ENCODE measurements around the gene FEZ2. TPM values are rescaled to one million over a fixed set of nuclear protein-coding genes. Genes with fewer than 3 reads are reported as not detected.

Gene FEZ2
- total RNA-seq, 5 donors from 2014 or later (not counting 1 experiment from before 2014, with no cell fraction given), result 11.0 to 17.3 (median 12.8) TPM

- H3K9me3 Mint-ChIP-seq, result no peaks in the 10 kb centered on the region
- WGBS (ENCODE audit: insufficient coverage), result 100% methylated on average over 1 of the region's 4 CpGs
- no peak for ATAC-seq (replicated peaks in 1 of 4)
- H3K4me1 Mint-ChIP-seq, result no peaks in the 10 kb centered on the region
- ChIA-PET CTCF (no interaction called here), POLR2A (no interaction called here)
- H3K27ac Mint-ChIP-seq, result no peak overlapping the region
- H3K36me3 ChIP-seq (ENCODE audit: control insufficient read depth in 2 of 2, extremely low read depth in 1 of 2, insufficient read depth in 1 of 2, low read length in 1 of 2), result peaks cover 0 to 4% of the 10 kb centered on the region in 2 donors
- no peak for DNase-seq
- no peak overlapping the region for H3K4me3 ChIP-seq (ENCODE audit: control insufficient read depth in 1 of 2, extremely low read depth in 1 of 2, low read length in 1 of 2)
- no peaks in the 10 kb centered on the region for H3K27me3 Mint-ChIP-seq
- H3K27me3 ChIP-seq (replicated peaks in 1 of 2; ENCODE audit: control insufficient read depth in 2 of 2, extremely low read depth in 1 of 2, insufficient read depth in 2 of 2, low read length in 1 of 2), result no peaks in the 10 kb centered on the region
- no peak overlapping the region for H3K27ac ChIP-seq (ENCODE audit: low read length)
- no peaks in the 10 kb centered on the region for H3K4me1 ChIP-seq (ENCODE audit: control insufficient read depth in 1 of 2, extremely low read depth in 1 of 2, insufficient read depth in 2 of 2, low read length in 2 of 2)
- H3K9me3 ChIP-seq, result no peaks in the 10 kb centered on the region
- H3K36me3 Mint-ChIP-seq, result peaks cover 22% of the 10 kb centered on the region
- H3K4me3 Mint-ChIP-seq, result no peak overlapping the region
These were observed 55.9 kb downstream of the FEZ2 start for GRCh38 chr2:36541891-36542595.

- Histone ChIP-seq H3K4me3 (ENCODE audit: control insufficient read depth in 1 of 2, extremely low read depth in 1 of 2, low read length in 1 of 2) (no peak overlapping the region), H3K27me3 (replicated peaks in 1 of 2; ENCODE audit: control insufficient read depth in 2 of 2, extremely low read depth in 1 of 2, insufficient read depth in 2 of 2, low read length in 1 of 2) (no peaks in the 10 kb centered on the region), H3K36me3 (ENCODE audit: control insufficient read depth in 2 of 2, extremely low read depth in 1 of 2, insufficient read depth in 1 of 2, low read length in 1 of 2) (peaks cover 0 to 4% of the 10 kb centered on the region in 2 donors), H3K27ac (ENCODE audit: low read length) (no peak overlapping the region), H3K4me1 (ENCODE audit: control insufficient read depth in 1 of 2, extremely low read depth in 1 of 2, insufficient read depth in 2 of 2, low read length in 2 of 2) (no peaks in the 10 kb centered on the region), H3K9me3 (no peaks in the 10 kb centered on the region)
- POLR2A ChIA-PET, result no interaction called here
- no peaks in the 10 kb centered on the region for H3K27me3 Mint-ChIP-seq
- H3K27ac Mint-ChIP-seq, result no peak overlapping the region
- CTCF ChIA-PET, result no interaction called here
- peaks cover 18% of the 10 kb centered on the region for H3K36me3 Mint-ChIP-seq
- 78% methylated on average over 5 of the region's 11 CpGs for WGBS (ENCODE audit: insufficient coverage)
- no peaks in the 10 kb centered on the region for H3K9me3 Mint-ChIP-seq
- DNase-seq, result no peak
- no peak overlapping the region for H3K4me3 Mint-ChIP-seq
- no peaks in the 10 kb centered on the region for H3K4me1 Mint-ChIP-seq
- ATAC-seq (replicated peaks in 1 of 4), result no peak
These were observed 56.8 kb downstream of the FEZ2 start for GRCh38 chr2:36540986-36541754.

- CTCF ChIA-PET, result no interaction called here
- ATAC-seq (replicated peaks in 1 of 4) (no peak), DNase-seq (no peak)
- H3K4me1 Mint-ChIP-seq, result peaks cover 0 to 2% (median 0%) of the 10 kb centered on the region in 3 donors
- H3K9me3 Mint-ChIP-seq, result peaks cover 0 to 2% (median 0%) of the 10 kb centered on the region in 3 donors
- H3K36me3 Mint-ChIP-seq, result peaks cover 11% of the 10 kb centered on the region
- H3K4me1 ChIP-seq (ENCODE audit: control insufficient read depth in 1 of 2, extremely low read depth in 1 of 2, insufficient read depth in 2 of 2, low read length in 2 of 2), result no peaks in the 10 kb centered on the region
- H3K36me3 ChIP-seq (ENCODE audit: control insufficient read depth in 2 of 2, extremely low read depth in 1 of 2, insufficient read depth in 1 of 2, low read length in 1 of 2), result no peaks in the 10 kb centered on the region
- H3K4me3 ChIP-seq (ENCODE audit: control insufficient read depth in 1 of 2, extremely low read depth in 1 of 2, low read length in 1 of 2), result no peak overlapping the region
- H3K27ac Mint-ChIP-seq, result no peak overlapping the region
- H3K9me3 ChIP-seq, result no peaks in the 10 kb centered on the region
- no peaks in the 10 kb centered on the region for H3K27me3 Mint-ChIP-seq
- no peak overlapping the region for H3K4me3 Mint-ChIP-seq
- WGBS (ENCODE audit: insufficient coverage), result 94% methylated on average over 7 of the region's 7 CpGs
- no peak overlapping the region for H3K27ac ChIP-seq (ENCODE audit: low read length)
- POLR2A ChIA-PET, result interaction anchor here in 1 of 2 donors (0.7 kb wide), 1 partner anchor 47 kb away, joined by 3 read pairs; no protein-coding TSS in a partner anchor
- no peaks in the 10 kb centered on the region for H3K27me3 ChIP-seq (replicated peaks in 1 of 2; ENCODE audit: control insufficient read depth in 2 of 2, extremely low read depth in 1 of 2, insufficient read depth in 2 of 2, low read length in 1 of 2)
These were observed 58.3 kb downstream of the FEZ2 start for GRCh38 chr2:36539631-36540030.

- Mint-ChIP-seq H3K4me3 (no peak overlapping the region), H3K27me3 (no peaks in the 10 kb centered on the region), H3K4me1 (peaks cover 0 to 6% (median 0%) of the 10 kb centered on the region in 3 donors), H3K9me3 (peaks cover 0 to 5% (median 0%) of the 10 kb centered on the region in 3 donors), H3K27ac (no peak overlapping the region), H3K36me3 (peaks cover 8% of the 10 kb centered on the region)
- H3K9me3 ChIP-seq, result no peaks in the 10 kb centered on the region
- POLR2A ChIA-PET, result no interaction called here
- H3K27ac ChIP-seq (ENCODE audit: low read length), result no peak overlapping the region
- 78% methylated on average over 2 of the region's 5 CpGs for WGBS (ENCODE audit: insufficient coverage)
- no peak overlapping the region for H3K4me3 ChIP-seq (ENCODE audit: control insufficient read depth in 1 of 2, extremely low read depth in 1 of 2, low read length in 1 of 2)
- no peaks in the 10 kb centered on the region for H3K4me1 ChIP-seq (ENCODE audit: control insufficient read depth in 1 of 2, extremely low read depth in 1 of 2, insufficient read depth in 2 of 2, low read length in 2 of 2)
- H3K36me3 ChIP-seq (ENCODE audit: control insufficient read depth in 2 of 2, extremely low read depth in 1 of 2, insufficient read depth in 1 of 2, low read length in 1 of 2), result no peaks in the 10 kb centered on the region
- no peaks in the 10 kb centered on the region for H3K27me3 ChIP-seq (replicated peaks in 1 of 2; ENCODE audit: control insufficient read depth in 2 of 2, extremely low read depth in 1 of 2, insufficient read depth in 2 of 2, low read length in 1 of 2)
- CTCF ChIA-PET, result no interaction called here
- DNase-seq, result no peak
- ATAC-seq (replicated peaks in 1 of 4), result no peak
These were observed 59.6 kb downstream of the FEZ2 start for GRCh38 chr2:36538335-36538734.

GRCh38 chr2:36536776-36537175, 61.2 kb downstream of the FEZ2 start:
- CTCF ChIA-PET, result no interaction called here
- no peaks in the 10 kb centered on the region for H3K36me3 ChIP-seq (ENCODE audit: control insufficient read depth in 2 of 2, extremely low read depth in 1 of 2, insufficient read depth in 1 of 2, low read length in 1 of 2)

GRCh38 chr2:36535099-36535498, 62.9 kb downstream of the FEZ2 start:
- no peak for ATAC-seq (replicated peaks in 1 of 4)
- H3K4me3 ChIP-seq (ENCODE audit: control insufficient read depth in 1 of 2, extremely low read depth in 1 of 2, low read length in 1 of 2), result no peak overlapping the region
- CTCF ChIA-PET, result no interaction called here

More at GRCh38 chr2:36536776-36537175, 61.2 kb downstream of the FEZ2 start:
- POLR2A ChIA-PET, result no interaction called here
- H3K27me3 ChIP-seq (replicated peaks in 1 of 2; ENCODE audit: control insufficient read depth in 2 of 2, extremely low read depth in 1 of 2, insufficient read depth in 2 of 2, low read length in 1 of 2), result no peaks in the 10 kb centered on the region
- Mint-ChIP-seq H3K27ac (no peak overlapping the region), H3K36me3 (peaks cover 9% of the 10 kb centered on the region), H3K4me3 (no peak overlapping the region), H3K27me3 (no peaks in the 10 kb centered on the region), H3K4me1 (peaks cover 0 to 6% (median 0%) of the 10 kb centered on the region in 3 donors), H3K9me3 (peaks cover 0 to 5% (median 0%) of the 10 kb centered on the region in 3 donors)
- no peak overlapping the region for H3K4me3 ChIP-seq (ENCODE audit: control insufficient read depth in 1 of 2, extremely low read depth in 1 of 2, low read length in 1 of 2)
- H3K4me1 ChIP-seq (ENCODE audit: control insufficient read depth in 1 of 2, extremely low read depth in 1 of 2, insufficient read depth in 2 of 2, low read length in 2 of 2), result no peaks in the 10 kb centered on the region
- H3K27ac ChIP-seq (ENCODE audit: low read length), result no peak overlapping the region
- ATAC-seq (replicated peaks in 1 of 4) (no peak), DNase-seq (no peak)
- no peaks in the 10 kb centered on the region for H3K9me3 ChIP-seq
- WGBS (ENCODE audit: insufficient coverage), result no CpG with 5 or more reads among the region's 3 CpGs

More at GRCh38 chr2:36535099-36535498, 62.9 kb downstream of the FEZ2 start:
- no peaks in the 10 kb centered on the region for H3K36me3 ChIP-seq (ENCODE audit: control insufficient read depth in 2 of 2, extremely low read depth in 1 of 2, insufficient read depth in 1 of 2, low read length in 1 of 2)
- peaks cover 0 to 6% (median 0%) of the 10 kb centered on the region in 3 donors for H3K4me1 Mint-ChIP-seq
- POLR2A ChIA-PET, result no interaction called here
- no peak for DNase-seq
- H3K9me3 Mint-ChIP-seq, result peaks cover 0 to 5% (median 0%) of the 10 kb centered on the region in 3 donors
- no peak overlapping the region for H3K27ac Mint-ChIP-seq
- no peaks in the 10 kb centered on the region for H3K4me1 ChIP-seq (ENCODE audit: control insufficient read depth in 1 of 2, extremely low read depth in 1 of 2, insufficient read depth in 2 of 2, low read length in 2 of 2)
- H3K4me3 Mint-ChIP-seq, result no peak overlapping the region
- no peak overlapping the region for H3K27ac ChIP-seq (ENCODE audit: low read length)
- H3K36me3 Mint-ChIP-seq, result peaks cover 14% of the 10 kb centered on the region
- no peaks in the 10 kb centered on the region for H3K27me3 ChIP-seq (replicated peaks in 1 of 2; ENCODE audit: control insufficient read depth in 2 of 2, extremely low read depth in 1 of 2, insufficient read depth in 2 of 2, low read length in 1 of 2)
- H3K27me3 Mint-ChIP-seq, result no peaks in the 10 kb centered on the region
- H3K9me3 ChIP-seq, result no peaks in the 10 kb centered on the region
- WGBS (ENCODE audit: insufficient coverage), result no CpG with 5 or more reads among the region's 2 CpGs
